ENCODE data around the gene PPP6R1.

GRCh38 chr19:55308281-55308680 is 49.5 kb upstream of the PPP6R1 start:
- TF ChIP-seq CTCF (IDR thresholded peaks at IDR 0.05) (no peak), POLR2A (IDR thresholded peaks at IDR 0.05) (no peak)

All from lower leg skin (tissue), 3 donors.